Measurements from ENCODE around the gene DDR2. TPM values are rescaled to one million over a fixed set of nuclear protein-coding genes. Genes with fewer than 3 reads are reported as not detected.

The DDR2 gene
- total RNA-seq, 1 experiment from 2014 or later = 0.77 TPM

DNA sequence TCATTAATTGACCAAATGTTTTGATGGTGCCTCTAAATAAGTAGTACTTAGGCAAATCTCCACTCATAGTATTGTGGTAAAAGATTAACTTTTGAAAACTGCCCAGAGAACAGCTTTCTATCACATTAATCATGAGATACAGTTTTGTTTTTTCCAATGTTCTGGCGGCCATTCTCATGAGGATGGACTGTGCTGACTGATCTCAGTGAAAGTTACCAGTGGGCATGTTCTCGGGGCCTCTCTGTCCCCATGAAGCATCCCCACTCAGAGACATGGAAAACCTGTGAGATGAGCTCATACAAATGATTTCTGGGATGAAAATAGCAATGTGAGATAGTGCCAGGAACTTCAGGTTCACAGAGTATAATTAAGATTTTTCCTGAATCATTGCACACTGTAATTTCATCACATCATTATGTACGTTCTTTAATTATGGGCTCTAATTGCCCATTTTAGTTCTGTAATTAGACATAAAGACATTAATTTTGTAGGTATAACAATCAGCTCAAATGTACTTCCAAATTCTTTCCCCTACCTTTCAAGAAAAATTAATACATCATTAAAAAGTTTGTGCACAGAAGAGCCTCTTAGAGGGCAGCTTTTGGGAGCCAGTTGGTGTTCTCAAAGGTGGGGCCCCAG, 40.5 kb downstream of the DDR2 start:
- no peaks in the 10 kb centered on the region for H3K79me2 ChIP-seq (ENCODE audit: low read length)
- no peak for ATAC-seq
- no peaks in the 10 kb centered on the region for H3K9me3 ChIP-seq (ENCODE audit: low read length)
- H3K36me3 ChIP-seq (ENCODE audit: low read depth, low read length) = no peaks in the 10 kb centered on the region
- H2AFZ ChIP-seq (ENCODE audit: low read length) = no peak overlapping the region
- H3K4me1 ChIP-seq (ENCODE audit: insufficient read depth, low read length) = peaks cover 35% of the 10 kb centered on the region
- no peak overlapping the region for H3K4me3 ChIP-seq (ENCODE audit: low read length)
- DNase-seq = peak; percentile 1
- no peaks in the 10 kb centered on the region for H3F3A ChIP-seq (ENCODE audit: low read length, unreplicated experiment)
- no peak overlapping the region for H3K27ac ChIP-seq (ENCODE audit: low read length)
- intact Hi-C loops (cut with micrococcal nuclease) = no loop called here
- CTCF ChIA-PET = interaction anchor here (0.6 kb wide), 1 partner anchor 41 kb away, joined by 4 read pairs; no protein-coding TSS in a partner anchor
- H3K4me2 ChIP-seq (ENCODE audit: low read length) = 0 out of 2 replicates have a peak overlapping the region, but pooled peaks have one; percentile 9
- no TSS peak for BruUV-seq (replicated peaks)
- no peak overlapping the region for H3K9ac ChIP-seq (ENCODE audit: low read length)
- no peaks in the 10 kb centered on the region for H3K27me3 ChIP-seq (ENCODE audit: low read length)
- TF ChIP-seq, protein P1, sequence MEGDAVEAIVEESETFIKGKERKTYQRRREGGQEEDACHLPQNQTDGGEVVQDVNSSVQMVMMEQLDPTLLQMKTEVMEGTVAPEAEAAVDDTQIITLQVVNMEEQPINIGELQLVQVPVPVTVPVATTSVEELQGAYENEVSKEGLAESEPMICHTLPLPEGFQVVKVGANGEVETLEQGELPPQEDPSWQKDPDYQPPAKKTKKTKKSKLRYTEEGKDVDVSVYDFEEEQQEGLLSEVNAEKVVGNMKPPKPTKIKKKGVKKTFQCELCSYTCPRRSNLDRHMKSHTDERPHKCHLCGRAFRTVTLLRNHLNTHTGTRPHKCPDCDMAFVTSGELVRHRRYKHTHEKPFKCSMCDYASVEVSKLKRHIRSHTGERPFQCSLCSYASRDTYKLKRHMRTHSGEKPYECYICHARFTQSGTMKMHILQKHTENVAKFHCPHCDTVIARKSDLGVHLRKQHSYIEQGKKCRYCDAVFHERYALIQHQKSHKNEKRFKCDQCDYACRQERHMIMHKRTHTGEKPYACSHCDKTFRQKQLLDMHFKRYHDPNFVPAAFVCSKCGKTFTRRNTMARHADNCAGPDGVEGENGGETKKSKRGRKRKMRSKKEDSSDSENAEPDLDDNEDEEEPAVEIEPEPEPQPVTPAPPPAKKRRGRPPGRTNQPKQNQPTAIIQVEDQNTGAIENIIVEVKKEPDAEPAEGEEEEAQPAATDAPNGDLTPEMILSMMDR (conservative IDR thresholded peaks at IDR 0.05; ENCODE audit: low read depth, low read length) = no peak
- TF ChIP-seq EZH2phosphoT487 (IDR thresholded peaks at IDR 0.05; ENCODE audit: borderline replicate concordance, low read length) (no peak), EZH2 (IDR thresholded peaks at IDR 0.05; ENCODE audit: low read length, unreplicated experiment) (no peak)
- no peaks in the 10 kb centered on the region for H4K20me1 ChIP-seq (ENCODE audit: low read length)
- POLR2A ChIA-PET (ENCODE audit: unreplicated experiment) = interaction anchor here (0.7 kb wide), 1 partner anchor 18 kb away, joined by 4 read pairs; no protein-coding TSS in a partner anchor
- H3K9me2 ChIP-seq (replicated peaks; ENCODE audit: low read length) = no peaks in the 10 kb centered on the region

DNA sequence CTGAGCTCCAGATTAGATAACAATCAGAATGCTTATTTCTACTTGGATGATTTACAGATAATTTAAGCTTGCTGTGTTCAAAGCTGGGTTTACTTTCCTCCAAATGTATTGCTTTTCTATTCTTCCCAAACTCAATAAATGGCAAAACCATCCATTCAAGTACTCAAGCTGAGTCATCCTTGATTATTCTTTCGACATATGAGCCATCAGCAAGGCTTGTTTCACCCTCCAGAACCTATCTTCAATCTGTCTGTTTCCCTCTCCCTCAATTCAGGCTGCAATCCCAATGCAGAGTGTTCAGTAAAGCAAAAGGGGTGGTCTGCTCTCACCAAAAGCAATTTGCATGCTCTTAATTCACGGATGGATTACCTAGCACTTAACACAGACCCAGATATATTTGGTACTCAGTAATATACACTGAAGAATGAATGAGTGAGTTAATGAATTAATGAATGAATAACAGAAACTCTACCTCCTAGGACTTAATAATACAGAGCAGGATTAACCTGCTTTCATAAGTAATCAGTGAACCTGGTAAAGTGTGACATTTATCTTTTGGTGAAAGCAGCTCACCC, 41.9 kb downstream of the DDR2 start:
- BruUV-seq (replicated peaks) = no TSS peak
- Histone ChIP-seq H3K27me3 (ENCODE audit: low read length) (no peaks in the 10 kb centered on the region), H3K27ac (ENCODE audit: low read length) (no peak overlapping the region), H2AFZ (ENCODE audit: low read length) (no peak overlapping the region), H3K4me1 (ENCODE audit: insufficient read depth, low read length) (peaks cover 48% of the 10 kb centered on the region), H3K9me3 (ENCODE audit: low read length) (no peaks in the 10 kb centered on the region), H3K9me2 (replicated peaks; ENCODE audit: low read length) (no peaks in the 10 kb centered on the region), H3K4me2 (ENCODE audit: low read length) (peak overlapping the region; percentile 20; the same call in 1 of the 2 replicates), H3F3A (ENCODE audit: low read length, unreplicated experiment) (no peaks in the 10 kb centered on the region), H4K20me1 (ENCODE audit: low read length) (no peaks in the 10 kb centered on the region), H3K36me3 (ENCODE audit: low read depth, low read length) (no peaks in the 10 kb centered on the region), H3K4me3 (ENCODE audit: low read length) (no peak overlapping the region), H3K79me2 (ENCODE audit: low read length) (no peaks in the 10 kb centered on the region), H3K9ac (ENCODE audit: low read length) (no peak overlapping the region)
- DNase-seq = peak; percentile 55
- CTCF ChIA-PET = no interaction called here
- POLR2A ChIA-PET (ENCODE audit: unreplicated experiment) = no interaction called here
- TF ChIP-seq EZH2 (IDR thresholded peaks at IDR 0.05; ENCODE audit: low read length, unreplicated experiment) (no peak), EZH2phosphoT487 (IDR thresholded peaks at IDR 0.05; ENCODE audit: borderline replicate concordance, low read length) (no peak)
- TF ChIP-seq, protein P1 (conservative IDR thresholded peaks at IDR 0.05; ENCODE audit: low read depth, low read length) = no peak
- intact Hi-C loops (cut with micrococcal nuclease) = no loop called here
- ATAC-seq = no peak

DNA sequence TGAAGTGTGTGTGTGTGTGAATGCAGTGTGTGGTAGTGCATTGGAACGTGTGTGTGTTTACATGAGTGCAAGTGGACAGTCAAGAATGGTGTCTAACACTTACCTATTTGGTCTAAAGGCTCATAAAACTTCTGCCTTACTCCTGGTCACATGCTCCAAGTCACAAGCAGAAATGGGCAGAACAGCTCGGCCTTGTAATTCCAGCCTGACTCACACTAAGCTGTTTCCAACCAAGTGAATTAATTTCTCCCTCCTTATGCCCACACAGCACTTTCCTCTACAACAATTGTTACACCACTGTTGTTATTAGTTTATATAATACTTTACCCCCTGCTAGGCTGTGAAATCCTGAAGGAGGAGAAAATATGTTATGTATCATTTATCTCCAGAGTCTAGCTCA, 43.8 kb downstream of the DDR2 start:
- H3K27ac ChIP-seq (ENCODE audit: low read length) = no peak overlapping the region
- CTCF ChIA-PET = no interaction called here
- intact Hi-C loops (cut with micrococcal nuclease) = loop anchor here (5.0 kb wide), 1 partner anchor 64 kb away; no protein-coding TSS in a partner anchor
- H3K4me3 ChIP-seq (ENCODE audit: low read length) = no peak overlapping the region
- no peaks in the 10 kb centered on the region for H3K9me2 ChIP-seq (replicated peaks; ENCODE audit: low read length)
- no peak overlapping the region for H3K9ac ChIP-seq (ENCODE audit: low read length)
- no peak overlapping the region for H2AFZ ChIP-seq (ENCODE audit: low read length)
- no peaks in the 10 kb centered on the region for H3K9me3 ChIP-seq (ENCODE audit: low read length)
- BruUV-seq (replicated peaks) = no TSS peak
- no peak overlapping the region for H3K4me2 ChIP-seq (ENCODE audit: low read length)
- DNase-seq = peak; percentile 44
- ATAC-seq = peak; percentile 39
- peaks cover 49% of the 10 kb centered on the region for H3K4me1 ChIP-seq (ENCODE audit: insufficient read depth, low read length)
- H3K79me2 ChIP-seq (ENCODE audit: low read length) = no peaks in the 10 kb centered on the region
- POLR2A ChIA-PET (ENCODE audit: unreplicated experiment) = no interaction called here
- no peaks in the 10 kb centered on the region for H3F3A ChIP-seq (ENCODE audit: low read length, unreplicated experiment)
- no peaks in the 10 kb centered on the region for H4K20me1 ChIP-seq (ENCODE audit: low read length)
- H3K36me3 ChIP-seq (ENCODE audit: low read depth, low read length) = no peaks in the 10 kb centered on the region
- TF ChIP-seq EZH2 (IDR thresholded peaks at IDR 0.05; ENCODE audit: low read length, unreplicated experiment) (no peak), EZH2phosphoT487 (IDR thresholded peaks at IDR 0.05; ENCODE audit: borderline replicate concordance, low read length) (no peak)
- TF ChIP-seq, protein P1 (conservative IDR thresholded peaks at IDR 0.05; ENCODE audit: low read depth, low read length) = no peak
- H3K27me3 ChIP-seq (ENCODE audit: low read length) = no peaks in the 10 kb centered on the region

All from PC-3 (cell line).